ENCODE data around the gene LRRC4C. TPM values are rescaled to one million over a fixed set of nuclear protein-coding genes. Genes with fewer than 3 reads are reported as not detected.

LRRC4C gene
- polyA plus RNA-seq, 1 donor from 2014 or later = 24.3 TPM

DNA sequence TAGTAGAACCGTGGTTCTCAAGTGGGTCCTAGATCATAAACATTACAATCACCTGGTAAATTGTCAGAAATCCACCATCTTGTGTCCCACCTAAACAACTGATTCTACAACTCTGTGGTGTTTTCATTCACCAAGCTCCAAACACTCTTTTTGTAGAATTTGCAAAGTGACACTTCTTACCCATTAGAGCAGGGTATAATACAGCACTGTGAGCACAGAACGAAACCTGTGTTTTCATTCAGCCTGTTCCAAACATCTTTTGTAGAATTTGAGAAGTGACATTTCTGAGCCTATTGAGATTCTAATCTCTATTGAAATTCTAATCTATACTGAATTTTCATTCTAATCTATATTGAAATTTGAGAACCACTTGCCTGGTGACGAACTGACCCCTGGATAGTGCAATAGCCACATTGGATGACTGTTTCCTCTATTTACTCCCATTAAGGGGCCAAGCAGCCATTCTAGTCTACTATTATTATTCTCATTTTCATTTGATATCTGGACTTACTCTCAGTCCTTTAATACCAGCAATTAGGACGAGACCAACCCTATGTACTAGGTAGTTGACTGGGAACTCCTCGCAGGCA lies 616.6 kb downstream of the LRRC4C start:
- Histone ChIP-seq H3K4me3 (ENCODE audit: low read length) (no peak overlapping the region), H3K4me2 (ENCODE audit: low read length) (no peak overlapping the region), H2AFZ (ENCODE audit: low read depth, low read length) (no peak overlapping the region)

DNA sequence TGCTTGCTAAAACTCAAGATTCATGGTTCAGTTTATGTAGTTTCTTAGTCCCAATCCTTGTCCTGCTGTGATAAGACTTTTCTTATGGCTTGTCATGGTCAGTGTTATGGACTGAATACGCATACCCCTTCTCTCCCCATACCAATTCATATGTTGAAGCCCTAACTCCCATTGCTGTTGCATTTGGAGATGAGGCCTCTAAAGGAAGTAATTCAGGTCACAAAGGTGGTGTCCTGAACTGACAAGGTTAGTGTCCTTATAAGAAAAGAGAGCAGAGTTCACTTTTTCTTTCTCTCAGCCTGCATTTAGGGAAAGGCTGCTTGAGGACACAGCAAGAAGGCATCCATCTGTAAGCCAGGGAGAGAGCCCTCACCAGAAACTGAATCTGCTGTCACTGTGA lies 618.2 kb downstream of the LRRC4C start:
- no peak overlapping the region for H3K9ac ChIP-seq (ENCODE audit: low read length)

More for the DNA sequence above, 616.6 kb downstream of the LRRC4C start:
- H3K27me3 ChIP-seq (ENCODE audit: insufficient read depth, low read depth, low read length) = no peaks in the 10 kb centered on the region
- no peaks in the 10 kb centered on the region for H3K9me3 ChIP-seq (ENCODE audit: low read length)
- TF ChIP-seq RAD21 (conservative IDR thresholded peaks at IDR 0.05) (no peak), EP300 (conservative IDR thresholded peaks at IDR 0.05; ENCODE audit: poor library complexity, severe bottlenecking) (no peak), EZH2 (IDR thresholded peaks at IDR 0.05; ENCODE audit: borderline replicate concordance, insufficient read depth, low read length, poor library complexity, severe bottlenecking) (no peak), POLR2AphosphoS5 (IDR thresholded peaks at IDR 0.05) (no peak), TAF1 (IDR thresholded peaks at IDR 0.05; ENCODE audit: low read depth) (no peak), SMC3 (conservative IDR thresholded peaks at IDR 0.05; ENCODE audit: poor library complexity) (no peak), MXI1 (conservative IDR thresholded peaks at IDR 0.05; ENCODE audit: poor library complexity, severe bottlenecking) (no peak)
- TF ChIP-seq, protein P1, sequence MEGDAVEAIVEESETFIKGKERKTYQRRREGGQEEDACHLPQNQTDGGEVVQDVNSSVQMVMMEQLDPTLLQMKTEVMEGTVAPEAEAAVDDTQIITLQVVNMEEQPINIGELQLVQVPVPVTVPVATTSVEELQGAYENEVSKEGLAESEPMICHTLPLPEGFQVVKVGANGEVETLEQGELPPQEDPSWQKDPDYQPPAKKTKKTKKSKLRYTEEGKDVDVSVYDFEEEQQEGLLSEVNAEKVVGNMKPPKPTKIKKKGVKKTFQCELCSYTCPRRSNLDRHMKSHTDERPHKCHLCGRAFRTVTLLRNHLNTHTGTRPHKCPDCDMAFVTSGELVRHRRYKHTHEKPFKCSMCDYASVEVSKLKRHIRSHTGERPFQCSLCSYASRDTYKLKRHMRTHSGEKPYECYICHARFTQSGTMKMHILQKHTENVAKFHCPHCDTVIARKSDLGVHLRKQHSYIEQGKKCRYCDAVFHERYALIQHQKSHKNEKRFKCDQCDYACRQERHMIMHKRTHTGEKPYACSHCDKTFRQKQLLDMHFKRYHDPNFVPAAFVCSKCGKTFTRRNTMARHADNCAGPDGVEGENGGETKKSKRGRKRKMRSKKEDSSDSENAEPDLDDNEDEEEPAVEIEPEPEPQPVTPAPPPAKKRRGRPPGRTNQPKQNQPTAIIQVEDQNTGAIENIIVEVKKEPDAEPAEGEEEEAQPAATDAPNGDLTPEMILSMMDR (IDR thresholded peaks at IDR 0.05; ENCODE audit: poor library complexity, severe bottlenecking) = no peak
- TF ChIP-seq, protein P2, sequence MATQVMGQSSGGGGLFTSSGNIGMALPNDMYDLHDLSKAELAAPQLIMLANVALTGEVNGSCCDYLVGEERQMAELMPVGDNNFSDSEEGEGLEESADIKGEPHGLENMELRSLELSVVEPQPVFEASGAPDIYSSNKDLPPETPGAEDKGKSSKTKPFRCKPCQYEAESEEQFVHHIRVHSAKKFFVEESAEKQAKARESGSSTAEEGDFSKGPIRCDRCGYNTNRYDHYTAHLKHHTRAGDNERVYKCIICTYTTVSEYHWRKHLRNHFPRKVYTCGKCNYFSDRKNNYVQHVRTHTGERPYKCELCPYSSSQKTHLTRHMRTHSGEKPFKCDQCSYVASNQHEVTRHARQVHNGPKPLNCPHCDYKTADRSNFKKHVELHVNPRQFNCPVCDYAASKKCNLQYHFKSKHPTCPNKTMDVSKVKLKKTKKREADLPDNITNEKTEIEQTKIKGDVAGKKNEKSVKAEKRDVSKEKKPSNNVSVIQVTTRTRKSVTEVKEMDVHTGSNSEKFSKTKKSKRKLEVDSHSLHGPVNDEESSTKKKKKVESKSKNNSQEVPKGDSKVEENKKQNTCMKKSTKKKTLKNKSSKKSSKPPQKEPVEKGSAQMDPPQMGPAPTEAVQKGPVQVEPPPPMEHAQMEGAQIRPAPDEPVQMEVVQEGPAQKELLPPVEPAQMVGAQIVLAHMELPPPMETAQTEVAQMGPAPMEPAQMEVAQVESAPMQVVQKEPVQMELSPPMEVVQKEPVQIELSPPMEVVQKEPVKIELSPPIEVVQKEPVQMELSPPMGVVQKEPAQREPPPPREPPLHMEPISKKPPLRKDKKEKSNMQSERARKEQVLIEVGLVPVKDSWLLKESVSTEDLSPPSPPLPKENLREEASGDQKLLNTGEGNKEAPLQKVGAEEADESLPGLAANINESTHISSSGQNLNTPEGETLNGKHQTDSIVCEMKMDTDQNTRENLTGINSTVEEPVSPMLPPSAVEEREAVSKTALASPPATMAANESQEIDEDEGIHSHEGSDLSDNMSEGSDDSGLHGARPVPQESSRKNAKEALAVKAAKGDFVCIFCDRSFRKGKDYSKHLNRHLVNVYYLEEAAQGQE (IDR thresholded peaks at IDR 0.05; ENCODE audit: borderline replicate concordance) = no peak
- no peaks in the 10 kb centered on the region for H3K79me2 ChIP-seq (replicated peaks; ENCODE audit: insufficient read depth, low read length)
- no peaks in the 10 kb centered on the region for H3K36me3 ChIP-seq (ENCODE audit: insufficient read depth, low read length)
- H4K20me1 ChIP-seq (ENCODE audit: insufficient read depth) = no peaks in the 10 kb centered on the region
- H3K9ac ChIP-seq (ENCODE audit: low read length) = no peak overlapping the region
- H3F3A ChIP-seq (ENCODE audit: insufficient read depth, low read length, poor library complexity, severe bottlenecking) = no peaks in the 10 kb centered on the region
- no peaks in the 10 kb centered on the region for H3K9me2 ChIP-seq (ENCODE audit: insufficient read depth, low read length)
- H3K27ac ChIP-seq (ENCODE audit: low read length) = no peak overlapping the region

More for the DNA sequence above, 618.2 kb downstream of the LRRC4C start:
- Histone ChIP-seq H4K20me1 (ENCODE audit: insufficient read depth) (no peaks in the 10 kb centered on the region), H2AFZ (ENCODE audit: low read depth, low read length) (no peak overlapping the region), H3K9me3 (ENCODE audit: low read length) (no peaks in the 10 kb centered on the region), H3K4me2 (ENCODE audit: low read length) (no peak overlapping the region), H3K9me2 (ENCODE audit: insufficient read depth, low read length) (no peaks in the 10 kb centered on the region), H3K79me2 (replicated peaks; ENCODE audit: insufficient read depth, low read length) (no peaks in the 10 kb centered on the region), H3K27me3 (ENCODE audit: insufficient read depth, low read depth, low read length) (no peaks in the 10 kb centered on the region), H3K4me3 (ENCODE audit: low read length) (no peak overlapping the region), H3K36me3 (ENCODE audit: insufficient read depth, low read length) (no peaks in the 10 kb centered on the region), H3F3A (ENCODE audit: insufficient read depth, low read length, poor library complexity, severe bottlenecking) (no peaks in the 10 kb centered on the region), H3K27ac (ENCODE audit: low read length) (no peak overlapping the region)
- TF ChIP-seq EZH2 (IDR thresholded peaks at IDR 0.05; ENCODE audit: borderline replicate concordance, insufficient read depth, low read length, poor library complexity, severe bottlenecking) = no peak

Measured in neural cell (in vitro differentiated cells).